GM18499 (cell line): ENCODE results near the gene IGLL1.
"Not testable (repeated sequence)": the region's sequence is repeated elsewhere in the genome, so short reads cannot be mapped to it uniquely, and the experiment has no call there.

Source experiments
- ATAC-seq: cut with Tn5 transposase; IDR thresholded peaks from one replicate; pipeline ENCODE4 v1.9.1; 2021; ENCODE audit warnings: moderate number of reproducible peaks; ENCODE audit not compliant: insufficient read depth, unreplicated experiment

IGLL1 gene

GRCh38 chr22:23591846-23592245 lies 11.8 kb upstream of the IGLL1 start:
- ATAC-seq = no peak

DNA sequence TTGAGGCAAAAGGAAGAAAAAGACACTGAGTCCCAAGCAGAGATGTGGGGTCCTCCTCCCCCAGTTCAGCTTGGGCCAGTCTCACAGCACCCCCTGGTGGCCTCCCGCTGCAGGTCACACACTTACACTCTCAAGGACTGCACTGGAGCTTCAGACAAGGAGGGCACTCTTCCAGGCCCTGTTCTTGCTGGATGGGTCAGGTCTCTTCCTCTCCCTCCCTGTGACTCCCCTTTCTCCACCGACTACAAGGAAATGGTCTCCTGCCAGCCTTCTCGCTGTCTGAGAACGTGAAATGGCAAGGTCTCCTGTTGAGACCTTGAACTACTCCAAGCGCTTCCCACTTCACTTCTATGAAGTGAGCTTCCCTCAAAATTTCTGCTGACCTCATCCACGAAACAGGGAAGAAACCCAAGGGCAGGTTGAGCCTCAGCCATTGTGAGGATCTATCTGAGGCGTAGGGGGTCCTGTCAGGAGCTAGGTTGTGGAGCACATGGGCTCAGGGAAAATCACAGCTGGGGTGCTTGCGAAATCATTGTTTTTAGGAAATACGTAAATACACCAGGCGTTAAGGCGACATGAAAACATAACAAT lies 11.2 kb upstream of the IGLL1 start:
- ATAC-seq = no peak

GRCh38 chr22:23583836-23584235 lies 3.7 kb upstream of the IGLL1 start:
- ATAC-seq = no peak

- ATAC-seq = no peak
These were observed 3.1 kb upstream of the IGLL1 start for GRCh38 chr22:23583153-23583552.

GRCh38 chr22:23581260-23581650 lies 1.2 kb upstream of the IGLL1 start:
- no peak for ATAC-seq

DNA sequence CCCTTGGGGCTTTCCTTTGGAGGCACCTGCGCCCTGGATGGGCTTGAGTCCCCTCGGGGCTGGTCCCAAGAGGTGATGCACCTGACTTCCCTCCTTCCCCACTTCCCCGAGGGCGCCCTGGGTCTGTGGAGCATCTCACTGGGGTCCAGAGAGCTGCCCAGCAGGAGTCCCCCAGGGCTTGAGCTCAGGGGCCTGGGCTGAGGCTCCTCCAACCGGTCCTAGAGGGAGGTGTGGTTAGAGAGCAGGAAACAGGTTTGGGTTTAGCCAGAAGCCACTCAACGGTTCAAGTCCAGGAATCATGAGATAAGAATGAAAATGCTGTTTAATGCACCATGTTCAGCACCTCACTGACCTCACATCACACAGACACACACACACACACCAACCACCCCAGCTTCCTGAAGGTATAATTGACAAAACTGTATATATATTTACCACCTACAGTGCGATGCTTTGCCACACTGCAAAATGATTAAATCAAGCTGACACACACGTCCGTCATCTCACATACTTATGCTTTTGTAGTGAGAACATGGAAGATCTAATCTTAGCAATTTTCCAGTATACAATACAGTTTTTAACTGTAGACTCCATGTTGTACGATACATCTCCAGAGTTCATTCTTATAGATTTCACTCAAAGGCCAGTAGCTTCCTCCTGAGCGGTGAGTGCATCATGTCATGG lies 628 bp upstream of the IGLL1 start:
- ATAC-seq = no peak

DNA sequence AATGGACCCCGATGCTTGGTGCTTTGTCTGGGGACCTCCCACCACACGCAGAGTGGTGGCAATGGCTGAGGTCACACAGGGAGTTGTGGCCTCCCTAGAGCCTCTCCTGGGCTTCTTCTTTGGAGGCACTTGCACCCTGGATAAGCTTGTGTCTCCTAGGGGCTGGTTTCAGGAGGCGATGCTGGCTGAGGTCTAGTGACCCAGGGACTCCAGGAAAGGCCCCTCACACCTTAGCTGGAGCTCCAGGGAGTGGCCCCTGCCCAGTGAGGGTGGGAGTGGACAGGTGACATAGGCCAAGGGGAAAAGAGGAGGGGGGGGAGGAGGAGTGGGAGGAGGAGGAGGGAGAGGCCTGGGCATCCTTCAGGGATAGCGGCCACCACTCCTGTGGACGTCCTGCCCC lies 810 bp downstream of the IGLL1 start:
- ATAC-seq = no peak

DNA sequence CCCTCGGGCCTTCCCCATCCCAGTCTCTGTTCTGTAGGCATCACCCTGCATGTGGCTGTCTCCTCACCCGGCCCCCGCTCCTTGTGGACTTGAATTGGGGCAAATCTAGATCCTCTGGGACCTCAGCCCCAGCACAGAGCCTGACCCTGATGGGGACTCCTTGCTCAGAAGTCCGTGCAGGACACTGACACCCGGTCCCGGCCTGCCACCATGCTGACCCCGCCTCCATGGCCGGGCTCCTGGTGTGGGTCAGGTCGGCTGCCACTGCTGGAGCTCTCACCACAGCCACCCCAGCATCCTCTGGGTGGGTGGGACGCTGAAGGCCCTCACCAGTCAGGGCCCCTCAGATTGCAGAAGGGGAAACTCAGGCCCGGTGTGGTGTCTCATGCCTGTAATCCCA lies 1.8 kb downstream of the IGLL1 start:
- ATAC-seq = no peak

DNA sequence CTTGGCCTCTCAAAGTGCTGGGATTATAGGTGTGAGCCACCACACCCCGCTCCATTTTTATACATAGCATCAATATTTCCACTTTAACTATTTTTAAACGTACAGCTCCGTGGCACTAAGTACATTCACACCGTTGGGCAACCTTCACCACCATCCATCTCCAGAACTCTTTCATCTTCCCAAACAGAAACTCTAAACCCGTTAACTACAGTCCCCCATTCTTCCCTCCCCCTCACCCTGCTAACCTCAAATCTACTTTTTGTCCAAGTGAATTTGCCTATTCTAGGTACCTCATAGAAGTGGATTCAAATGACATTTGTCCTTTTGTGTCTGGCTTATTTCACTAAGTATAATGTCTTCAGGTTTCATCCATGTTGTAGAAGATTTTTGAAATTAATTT lies 3.4 kb downstream of the IGLL1 start:
- no peak for ATAC-seq

- no peak for ATAC-seq
These were observed 4.5 kb downstream of the IGLL1 start for GRCh38 chr22:23575601-23576000.

DNA sequence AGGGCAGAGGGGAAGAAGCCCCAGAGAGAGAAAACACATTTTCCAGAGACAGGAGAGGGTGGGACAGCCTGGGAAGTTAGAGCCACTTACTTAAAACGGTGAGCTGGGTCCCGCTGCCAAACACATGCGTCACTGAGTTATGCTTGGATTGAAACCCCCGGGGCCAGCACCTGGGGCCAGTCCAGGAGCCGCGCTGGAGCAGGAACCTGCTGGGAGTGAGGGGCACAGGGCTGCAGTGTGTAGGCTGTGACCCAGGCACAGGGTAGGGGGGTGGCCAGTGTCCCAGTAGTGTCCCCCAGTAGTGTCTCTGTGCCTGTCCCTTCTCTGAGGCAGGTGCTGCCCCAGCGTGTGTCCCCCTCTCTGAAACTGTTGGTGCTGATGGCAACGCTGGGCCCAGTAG lies 5.2 kb downstream of the IGLL1 start:
- ATAC-seq = no peak

DNA sequence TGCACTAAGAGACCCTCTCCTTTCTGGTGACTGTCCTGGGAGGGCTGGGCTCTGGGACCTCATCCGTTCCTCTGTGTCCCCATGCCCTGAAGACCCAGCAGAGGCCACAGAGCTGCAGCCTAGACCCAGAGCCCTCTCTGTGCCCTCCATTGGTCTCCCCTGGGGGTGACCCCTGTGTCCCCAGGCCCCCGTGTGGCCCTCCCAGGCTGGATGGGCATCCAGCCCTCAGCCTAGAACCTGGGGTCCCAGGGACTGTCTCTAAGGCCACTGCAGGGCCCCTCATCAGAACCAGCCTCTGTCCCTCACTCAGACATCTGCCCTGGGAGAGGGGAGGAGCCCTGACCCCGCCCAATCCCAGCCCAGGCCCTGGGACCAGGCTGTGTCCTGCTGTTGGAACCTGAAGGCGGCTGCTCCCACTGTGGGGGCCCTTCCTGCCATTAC lies 5.7 kb downstream of the IGLL1 start:
- ATAC-seq = no peak

GRCh38 chr22:23573701-23574235 lies 6.3 kb downstream of the IGLL1 start:
- ATAC-seq = not testable (repeated sequence)

- ATAC-seq = not testable (repeated sequence)
These were observed 7.0 kb downstream of the IGLL1 start for GRCh38 chr22:23573106-23573505.

GRCh38 chr22:23571486-23571885 lies 8.6 kb downstream of the IGLL1 start:
- ATAC-seq = no peak

- ATAC-seq = no peak
These were observed 9.4 kb downstream of the IGLL1 start for GRCh38 chr22:23570681-23571080.

DNA sequence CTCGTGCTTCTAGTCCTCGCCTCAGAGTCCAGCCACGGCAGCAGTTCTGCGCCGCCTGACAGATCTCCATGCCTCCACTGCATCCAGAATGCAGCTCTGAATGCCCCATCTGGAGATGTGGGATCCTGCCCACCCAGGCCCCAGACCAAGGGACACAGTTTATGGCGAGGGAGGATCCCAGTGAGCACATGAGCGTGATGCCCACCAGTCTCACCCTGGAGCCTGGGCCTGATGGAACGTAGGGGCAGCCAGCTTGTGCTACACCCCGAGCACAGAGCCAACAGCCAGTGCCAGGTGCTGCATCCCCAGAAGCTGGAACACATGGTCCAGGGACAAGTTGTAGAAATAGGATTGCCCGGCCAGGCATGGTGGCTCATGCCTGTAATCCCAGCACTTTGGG lies 10.4 kb downstream of the IGLL1 start:
- ATAC-seq = no peak

GRCh38 chr22:23569291-23569690 lies 10.8 kb downstream of the IGLL1 start:
- ATAC-seq = no peak

DNA sequence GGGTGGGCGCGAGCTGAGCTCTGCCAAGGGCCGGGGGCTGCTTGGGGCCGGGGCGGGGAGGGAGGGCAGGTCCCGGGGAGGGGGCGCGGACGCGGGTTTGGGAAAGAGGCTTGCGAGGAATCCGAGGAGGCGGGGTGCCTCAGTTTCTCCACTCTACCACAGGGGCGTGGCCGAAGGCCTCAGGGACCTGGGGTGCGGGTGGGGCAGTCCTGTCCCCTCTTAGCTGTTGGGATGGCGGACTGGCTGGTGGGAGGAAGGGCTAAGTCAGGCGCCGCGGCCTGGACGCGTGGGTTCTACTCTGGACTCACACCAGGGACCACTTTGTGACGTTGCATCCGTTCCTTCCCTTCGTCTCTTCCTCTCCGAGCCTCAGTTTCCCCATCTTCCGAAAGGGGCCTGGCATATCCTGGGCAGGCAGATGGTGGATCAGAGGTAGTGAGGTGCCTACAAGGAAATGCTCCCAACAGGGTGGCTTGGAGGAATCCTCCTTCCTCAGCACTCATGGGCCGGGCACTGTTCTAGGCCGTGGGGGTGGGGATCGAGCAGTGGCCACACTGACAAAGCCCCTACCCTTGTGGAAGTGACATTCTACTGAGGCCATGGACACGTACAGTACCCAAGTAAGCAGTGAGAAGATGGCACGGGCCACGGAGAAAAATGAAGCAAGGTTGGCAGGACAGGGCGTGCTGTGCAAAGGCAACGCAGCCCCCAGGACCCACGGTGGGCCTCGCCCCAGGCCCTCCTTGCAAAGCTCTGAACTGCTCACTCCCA lies 13.2 kb downstream of the IGLL1 start:
- no peak for ATAC-seq

DNA sequence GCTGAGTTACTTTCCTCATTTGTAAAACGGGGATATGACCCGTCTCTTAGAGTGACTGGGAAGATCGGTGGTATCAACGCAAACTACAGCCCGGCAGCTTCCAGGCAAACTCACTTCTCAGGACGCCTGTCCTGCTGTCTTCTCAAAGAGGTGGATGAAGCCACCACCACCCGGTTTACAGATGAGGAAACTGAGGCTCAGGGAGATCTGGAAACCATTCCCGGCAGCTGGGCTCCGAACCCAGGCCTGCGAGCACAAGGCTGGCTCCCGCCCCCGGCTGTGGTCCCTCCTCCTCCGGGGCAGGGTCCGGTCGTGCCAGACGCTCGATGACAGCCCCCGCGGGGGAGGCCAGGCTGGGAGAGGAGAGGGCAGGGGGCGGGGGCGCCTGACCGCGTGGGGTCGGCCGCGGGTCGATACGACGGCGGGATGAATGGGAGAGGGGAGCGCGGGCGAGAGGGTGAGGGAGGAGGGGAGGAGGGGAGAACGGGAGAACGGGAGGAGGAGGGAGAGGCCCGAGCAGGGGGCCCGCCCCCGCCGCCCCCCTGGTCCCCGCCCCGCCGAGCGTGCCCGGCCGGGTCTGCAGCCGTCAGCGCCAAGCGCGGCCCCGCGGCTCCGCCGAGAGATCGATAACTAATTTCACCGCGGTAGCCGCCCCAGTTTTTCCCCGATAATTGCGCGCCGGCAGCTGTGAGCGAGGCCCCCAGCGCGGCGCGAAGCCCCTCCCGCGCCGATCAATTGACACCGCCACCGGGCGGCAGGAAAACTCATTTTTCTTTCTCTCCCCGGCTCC lies 14.0 kb downstream of the IGLL1 start:
- no peak for ATAC-seq
